Psoas muscle (tissue), 8 donors: Measurements from ENCODE around the gene REEP1. TPM values are rescaled to one million over a fixed set of nuclear protein-coding genes. Genes with fewer than 3 reads are reported as not detected.

Source experiments
- ATAC-seq, 4 donors: fragments of 200-7000 bp; cut with Tn5 transposase; one replicate each; pipeline ENCODE4 v1.9.1; 2020; ENCODE audit warnings: moderate library complexity in 3 of 4, mild to moderate bottlenecking in 2 of 4
- DNase-seq, 2 donors: peaks; one replicate each; pipeline ENCODE4 v3.0.0-alpha.2; 2020
- H3K27ac ChIP-seq: fragments of 200-600 bp; one replicate; pipeline ENCODE4 v1.8.0; 2022
- H3K27me3 ChIP-seq, 3 donors: fragments of 200-600 bp in 1 of 3; one replicate each; pipeline versions ENCODE4 v1.6.1 to v1.8.0; 2013 to 2022; ENCODE audit warnings: low read length in 2 of 3, mild to moderate bottlenecking in 2 of 3, moderate library complexity in 1 of 3; ENCODE audit not compliant: insufficient read depth in 3 of 3
- H3K36me3 ChIP-seq, 2 donors: fragments of 200-600 bp in 1 of 2; one replicate each; pipeline versions ENCODE4 v1.6.1 to v1.8.0; 2013 to 2022; ENCODE audit warnings: low read depth in 1 of 2, mild to moderate bottlenecking in 1 of 2, moderate library complexity in 1 of 2; ENCODE audit not compliant: insufficient read depth in 1 of 2
- H3K4me1 ChIP-seq: fragments of 200-600 bp; one replicate; pipeline ENCODE4 v1.8.0; 2022
- H3K4me3 ChIP-seq: fragments of 200-600 bp; one replicate; pipeline ENCODE4 v1.8.0; 2022; ENCODE audit warnings: mild to moderate bottlenecking
- H3K9me3 ChIP-seq: fragments of 200-600 bp; one replicate; pipeline ENCODE4 v1.8.0; 2022
- WGBS, 3 donors: extraction: QIAGEN DNeasy Blood & Tissue Kit; methylation state at CpG; one replicate each; pipeline versions ENCODE4 v1.1.6 to v1.1.7; 2013; 5-methylcytosine and 5-hydroxymethylcytosine counted together
- intact Hi-C, 2 donors: fragments of 100-400 bp; cut with DNase I; formaldehyde crosslinking; loops; one replicate each; pipeline versions ENCODE4 v1.11.0 to v1.14.2; 2022
- polyA plus RNA-seq, 3 donors: library from polyadenylated mRNA; stranded (reverse); fragments of 200-250 nt; gene quantifications; one replicate each; pipeline ENCODE4 v1.2.3, GENCODE V29; 2013
- total RNA-seq, 4 donors: library from RNA; stranded (reverse); fragmentation: NEBNext Ultra II Directional in 2 of 4; extraction: Animal tissue kit (Norgen Biotek cat#: 25700) in 2 of 4; gene quantifications; one replicate each; pipeline versions ENCODE4 v1.2.1 to v1.2.4, GENCODE V29; 2021 to 2023
- TF ChIP-seq, protein P1 (sequence below): fragments of 200-600 bp; IDR thresholded peaks from one replicate; pipeline ENCODE4 v1.8.0; 2022; ENCODE audit warnings: antibody characterized with exemption
- donor health status: healthy with polysubstance abuse.
- donor health status: DM: no; HTN: no; CAD: no; lungs with moderate emphysema.
- donor health status: Bipolar disorder and iron deficiency.
- donor health status: healthy.
- donor health status: DM: yes; HTN: yes; CAD: no.
- donor health status: DM: no; HTN: no; CAD: no.
- donor health status: DM: no; HTN: no; CAD: no.
- donor health status: DM: yes; HTN: yes; CAD: no.

Gene REEP1
- total and polyA plus RNA-seq, 7 donors, result 1.2 to 16.1 (median 7.9) TPM

DNA sequence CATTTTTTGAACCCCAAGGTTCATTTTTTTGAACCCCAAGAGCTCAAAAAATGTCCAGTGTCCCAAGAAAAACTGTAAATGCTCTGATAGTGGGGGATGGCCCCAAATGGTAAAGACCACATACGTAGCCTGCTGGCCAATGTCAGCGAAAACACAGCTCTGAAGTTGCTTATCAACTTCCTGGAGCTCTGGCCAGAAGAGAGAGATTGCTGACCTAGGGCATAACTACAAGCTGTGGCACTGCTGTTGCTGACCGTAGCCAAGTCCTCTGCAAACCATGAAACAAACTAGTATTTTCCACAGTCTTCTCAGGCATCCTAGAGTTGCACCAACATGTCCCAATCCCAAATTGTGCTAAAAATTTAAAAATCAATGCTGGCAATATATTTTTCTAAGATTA lies 50.9 kb downstream of the REEP1 start:
- Histone ChIP-seq H3K27ac (no peak overlapping the region), H3K4me3 (no peak overlapping the region), H3K4me1 (peaks cover 56% of the 10 kb centered on the region), H3K36me3 (no peaks in the 10 kb centered on the region), H3K27me3 (no peaks in the 10 kb centered on the region), H3K9me3 (no peaks in the 10 kb centered on the region)
- DNase-seq (no peak), ATAC-seq (no peak)
- WGBS, 3 donors, result 51 to 62% (median 54%) methylated on average over 3 of the region's 3 CpGs
- intact Hi-C loops, result loop anchor here in 1 of 2 donors (5.0 kb wide), 1 partner anchor 644 kb away; no protein-coding TSS in a partner anchor
- TF ChIP-seq, protein P1, sequence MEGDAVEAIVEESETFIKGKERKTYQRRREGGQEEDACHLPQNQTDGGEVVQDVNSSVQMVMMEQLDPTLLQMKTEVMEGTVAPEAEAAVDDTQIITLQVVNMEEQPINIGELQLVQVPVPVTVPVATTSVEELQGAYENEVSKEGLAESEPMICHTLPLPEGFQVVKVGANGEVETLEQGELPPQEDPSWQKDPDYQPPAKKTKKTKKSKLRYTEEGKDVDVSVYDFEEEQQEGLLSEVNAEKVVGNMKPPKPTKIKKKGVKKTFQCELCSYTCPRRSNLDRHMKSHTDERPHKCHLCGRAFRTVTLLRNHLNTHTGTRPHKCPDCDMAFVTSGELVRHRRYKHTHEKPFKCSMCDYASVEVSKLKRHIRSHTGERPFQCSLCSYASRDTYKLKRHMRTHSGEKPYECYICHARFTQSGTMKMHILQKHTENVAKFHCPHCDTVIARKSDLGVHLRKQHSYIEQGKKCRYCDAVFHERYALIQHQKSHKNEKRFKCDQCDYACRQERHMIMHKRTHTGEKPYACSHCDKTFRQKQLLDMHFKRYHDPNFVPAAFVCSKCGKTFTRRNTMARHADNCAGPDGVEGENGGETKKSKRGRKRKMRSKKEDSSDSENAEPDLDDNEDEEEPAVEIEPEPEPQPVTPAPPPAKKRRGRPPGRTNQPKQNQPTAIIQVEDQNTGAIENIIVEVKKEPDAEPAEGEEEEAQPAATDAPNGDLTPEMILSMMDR, result no peak

DNA sequence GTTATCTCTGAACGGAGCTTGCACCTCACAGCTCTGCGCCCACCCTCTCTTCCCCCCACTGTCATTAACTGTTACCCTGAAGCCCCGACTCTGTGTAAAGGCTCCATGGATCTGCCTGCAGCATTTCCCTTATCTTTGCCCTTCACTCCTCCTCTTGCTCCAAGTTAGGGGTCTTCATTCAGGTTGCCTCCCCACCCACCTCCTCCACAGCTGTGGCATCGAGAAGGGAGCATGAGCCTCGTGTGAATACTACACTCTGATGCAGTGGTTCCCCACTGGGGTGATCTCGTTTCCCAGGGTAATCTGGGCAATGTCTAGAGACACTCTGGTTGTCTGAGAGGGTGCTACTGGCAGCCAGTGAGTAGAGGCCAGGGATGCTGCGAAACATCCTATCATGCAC lies 51.4 kb downstream of the REEP1 start:
- H3K36me3 ChIP-seq, result no peaks in the 10 kb centered on the region
- WGBS, 3 donors, result 83 to 89% (median 88%) methylated on average over 7 of the region's 7 CpGs
- TF ChIP-seq, protein P1, result no peak
- no peaks in the 10 kb centered on the region for H3K9me3 ChIP-seq
- intact Hi-C loops, result loop anchor here in 1 of 2 donors (5.0 kb wide), 1 partner anchor 644 kb away; no protein-coding TSS in a partner anchor
- H3K27ac ChIP-seq, result peak overlapping the region; percentile 87
- H3K4me1 ChIP-seq, result peaks cover 51% of the 10 kb centered on the region
- no peak overlapping the region for H3K4me3 ChIP-seq
- no peak for DNase-seq
- no peaks in the 10 kb centered on the region for H3K27me3 ChIP-seq
- no peak for ATAC-seq

DNA sequence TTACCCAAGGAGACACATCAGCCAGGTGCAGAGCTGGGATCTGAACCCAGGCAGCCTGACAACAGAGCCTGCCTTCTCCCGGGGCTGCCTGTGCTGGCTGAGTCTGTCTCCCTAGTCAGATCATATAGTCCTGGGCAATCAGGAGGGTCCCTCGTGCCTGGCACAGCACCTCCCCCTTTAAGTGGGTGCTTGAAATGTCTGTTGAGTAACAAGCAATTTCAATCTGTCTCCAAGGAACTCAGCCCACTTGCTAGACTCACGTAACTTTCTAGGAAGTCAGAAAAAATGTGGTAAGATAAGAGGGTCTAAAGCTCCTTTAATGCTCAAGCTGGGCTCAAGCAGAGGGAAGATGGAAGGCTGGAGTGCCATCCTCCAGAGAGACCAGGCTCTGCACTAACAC lies 51.9 kb downstream of the REEP1 start:
- H3K4me1 ChIP-seq, result peaks cover 51% of the 10 kb centered on the region

DNA sequence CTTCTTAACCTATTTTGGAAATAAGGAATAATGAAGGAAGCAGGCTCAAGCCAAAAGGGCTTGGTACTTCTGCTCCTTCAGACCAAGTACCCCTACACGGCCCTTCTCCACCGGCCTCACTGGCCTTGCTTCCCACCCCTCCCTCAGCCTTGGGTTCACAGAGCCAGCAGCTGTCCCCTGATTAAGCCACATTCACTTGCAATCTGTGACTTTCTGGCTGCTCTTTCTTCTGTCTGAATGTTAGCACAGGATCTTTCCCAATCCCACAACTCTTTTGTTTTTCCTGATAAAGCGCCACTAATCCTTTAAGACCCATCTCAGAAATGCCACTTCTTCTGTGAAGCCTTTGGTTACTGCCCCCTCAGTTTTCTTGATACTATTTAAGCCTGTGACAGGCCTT lies 52.4 kb downstream of the REEP1 start:
- Histone ChIP-seq H3K27me3 (no peaks in the 10 kb centered on the region), H3K36me3 (no peaks in the 10 kb centered on the region), H3K27ac (peak overlapping the region; percentile 87), H3K4me1 (peaks cover 51% of the 10 kb centered on the region), H3K4me3 (no peak overlapping the region), H3K9me3 (no peaks in the 10 kb centered on the region)
- no peak for DNase-seq
- ATAC-seq, result no peak
- WGBS, 3 donors, result 44 to 56% (median 54%) methylated on average over 3 of the region's 3 CpGs
- intact Hi-C loops, result loop anchor here in 1 of 2 donors (5.0 kb wide), 1 partner anchor 643 kb away; no protein-coding TSS in a partner anchor
- TF ChIP-seq, protein P1, result no peak

More for the DNA sequence above, 51.9 kb downstream of the REEP1 start:
- Histone ChIP-seq H3K27me3 (no peaks in the 10 kb centered on the region), H3K4me3 (no peak overlapping the region), H3K27ac (peak overlapping the region; percentile 87), H3K36me3 (no peaks in the 10 kb centered on the region), H3K9me3 (no peaks in the 10 kb centered on the region)
- no peak for DNase-seq
- intact Hi-C loops, result loop anchor here in 1 of 2 donors (5.0 kb wide), 1 partner anchor 643 kb away; no protein-coding TSS in a partner anchor
- ATAC-seq, result no peak
- TF ChIP-seq, protein P1, result no peak
- WGBS, 3 donors, result 64 to 85% (median 68%) methylated on average over 3 of the region's 3 CpGs

DNA sequence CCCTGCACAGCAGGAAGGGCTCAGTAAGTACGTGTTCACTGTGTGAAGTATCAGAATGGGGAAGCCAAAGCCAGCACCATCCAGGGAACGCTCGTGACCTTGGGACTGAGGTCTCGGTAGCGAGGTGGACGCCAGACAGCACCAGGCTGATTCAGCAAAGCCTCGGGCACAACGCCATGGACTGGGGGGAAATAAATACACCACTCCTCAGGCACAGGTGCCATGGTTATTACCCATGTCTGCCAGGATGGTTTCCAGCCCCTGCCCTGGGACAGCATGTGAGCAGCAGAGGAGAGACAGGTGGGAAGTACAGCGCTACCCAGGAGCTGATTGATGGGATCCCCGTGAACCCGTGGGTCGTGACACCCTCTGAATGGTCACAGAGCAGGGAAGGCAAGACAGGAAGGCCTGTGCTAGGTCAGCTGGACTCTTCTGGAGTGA lies 53.0 kb downstream of the REEP1 start:
- H3K27me3 ChIP-seq, result no peaks in the 10 kb centered on the region
- intact Hi-C loops, result no loop called here
- TF ChIP-seq, protein P1, result no peak
- no peaks in the 10 kb centered on the region for H3K36me3 ChIP-seq
- no peaks in the 10 kb centered on the region for H3K9me3 ChIP-seq
- 19 to 37% (median 32%) methylated on average over 12 of the region's 12 CpGs for WGBS, 3 donors
- peaks cover 51% of the 10 kb centered on the region for H3K4me1 ChIP-seq
- peak; percentile 88 to 91 (median 90) for ATAC-seq
- peak overlapping the region; percentile 87 for H3K27ac ChIP-seq
- no peak overlapping the region for H3K4me3 ChIP-seq
- DNase-seq, result peak; percentile 71 to 89
